Stimulated activated CD4-positive, alpha-beta T cell treated with anti-CD3 and anti-CD28 coated beads, Interleukin-2, amount 100 ng/mL, for 24 hours (primary cell): ENCODE data around the gene GBE1.
"Not testable (repeated sequence)": the region's sequence is repeated elsewhere in the genome, so short reads cannot be mapped to it uniquely, and the experiment has no call there.

ENCODE experiments used
- DNase-seq, 2 donors: peaks; one replicate each; pipeline ENCODE4 v3.0.0-alpha.2; 2020

The GBE1 gene

DNA sequence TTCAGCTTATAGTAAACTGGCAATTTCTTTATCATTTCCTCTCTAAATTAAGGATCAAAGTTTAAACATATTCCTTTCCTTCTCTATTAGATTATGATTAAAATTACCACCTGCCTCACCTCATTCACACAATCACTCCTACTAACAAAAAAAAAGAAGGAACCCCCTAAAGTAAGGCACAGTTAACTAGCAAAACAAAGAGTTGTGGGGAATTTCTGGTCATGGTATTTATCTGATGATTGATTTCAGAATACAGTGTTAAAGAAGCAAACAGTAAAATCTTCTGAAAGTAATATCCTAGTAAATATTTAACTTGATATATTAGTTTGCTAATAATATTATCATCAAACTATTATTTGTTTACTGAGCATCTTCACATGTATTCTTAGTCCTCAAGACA, 8.8 kb downstream of the GBE1 start:
- no peak for DNase-seq

DNA sequence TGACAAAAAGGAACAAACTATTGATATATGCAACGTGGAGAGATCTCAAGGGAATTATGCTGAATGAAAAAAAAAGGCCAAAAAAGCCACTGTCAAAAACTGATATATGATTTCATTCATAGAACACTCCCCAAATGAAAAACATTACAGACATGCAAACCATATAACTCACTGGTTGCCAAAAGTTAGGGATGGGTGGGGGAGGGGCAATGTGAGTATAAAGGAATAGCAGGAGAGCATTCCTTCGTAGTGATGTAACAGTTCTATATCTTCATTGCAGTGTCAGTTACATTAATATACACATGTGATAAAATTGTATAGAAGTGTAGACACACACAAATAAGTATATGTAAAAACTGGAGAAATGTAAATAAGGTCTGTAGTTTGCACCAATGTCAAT, 12.2 kb downstream of the GBE1 start:
- DNase-seq: no peak

DNA sequence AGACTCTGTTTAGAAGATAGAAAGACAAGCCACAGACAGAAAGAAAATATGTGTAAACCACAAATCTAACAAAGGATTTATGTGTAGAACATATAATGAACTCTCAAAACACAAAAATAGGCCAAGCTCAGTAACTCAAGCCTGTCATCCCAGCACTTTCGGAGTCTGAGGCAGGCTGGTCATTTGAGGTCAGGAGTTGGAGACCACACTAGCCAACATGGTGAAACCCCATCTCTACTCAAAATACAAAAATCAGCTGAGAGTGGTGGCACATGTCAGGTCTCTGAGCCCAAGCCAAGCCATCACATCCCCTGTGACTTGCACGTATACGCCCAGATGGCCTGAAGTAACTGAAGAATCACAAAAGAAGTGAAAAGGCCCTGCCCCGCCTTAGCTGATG, 14.2 kb downstream of the GBE1 start:
- DNase-seq: not testable (repeated sequence)

GRCh38 chr3:81744366-81744765, 17.1 kb downstream of the GBE1 start:
- DNase-seq: no peak

DNA sequence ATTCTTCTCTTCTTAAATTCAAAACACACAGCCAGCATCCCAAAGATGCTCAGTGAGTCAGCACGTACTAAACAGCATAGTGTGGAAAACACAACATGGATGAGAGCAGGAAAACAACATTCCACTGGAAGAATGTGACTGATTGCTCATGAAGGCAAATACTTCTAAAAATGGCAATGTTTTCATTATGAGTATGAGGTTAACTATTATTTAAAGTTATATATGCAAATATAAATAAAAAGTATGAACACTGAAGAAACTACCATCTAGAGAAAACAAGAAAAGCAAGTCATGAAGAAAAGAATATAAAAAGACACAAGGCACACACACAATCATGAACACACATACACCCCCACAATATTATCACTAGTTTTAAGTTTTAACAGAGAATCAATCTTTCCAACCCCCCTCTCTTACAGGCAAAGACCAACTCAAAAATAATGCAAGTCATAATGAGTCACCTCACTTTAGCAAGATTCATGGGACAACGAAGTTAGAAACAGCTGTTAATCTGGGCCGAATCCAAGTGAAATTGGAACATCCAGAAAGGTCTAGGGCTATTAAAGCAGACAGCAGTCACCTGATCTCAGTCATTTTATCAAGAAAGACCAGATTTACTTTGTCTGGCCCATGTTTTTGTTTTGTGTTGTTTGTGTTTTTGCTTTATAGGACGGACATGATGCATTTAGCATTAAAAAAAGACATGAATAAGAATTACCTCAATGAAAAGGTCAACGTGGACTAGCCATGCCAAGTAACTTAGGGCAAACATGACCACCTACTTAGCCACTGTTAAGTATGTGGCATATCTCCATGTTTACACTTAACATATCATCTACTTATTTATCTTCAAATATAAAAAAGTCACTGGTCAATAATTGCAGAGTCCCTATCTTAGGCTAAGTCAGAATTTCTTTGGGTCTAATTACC, 18.1 kb downstream of the GBE1 start:
- no peak for DNase-seq

DNA sequence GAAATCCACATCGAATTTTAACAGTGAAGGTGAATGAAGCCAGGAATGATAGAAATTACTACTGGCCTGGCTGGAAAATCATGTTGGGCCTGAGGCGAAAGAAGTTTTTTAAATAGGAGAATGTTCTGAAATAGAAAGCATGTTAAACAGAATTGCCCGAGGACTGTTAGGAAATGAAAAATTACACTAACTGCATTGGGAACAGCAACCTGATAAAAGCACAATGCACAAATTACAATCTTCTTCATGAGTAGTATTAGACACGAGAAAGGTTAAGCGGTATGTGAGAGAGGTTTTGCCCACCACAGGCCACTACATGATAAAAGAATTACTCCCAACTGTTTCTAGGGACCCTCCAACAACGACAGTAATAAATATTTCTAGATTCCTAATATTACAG, 18.9 kb downstream of the GBE1 start:
- DNase-seq: no peak

DNA sequence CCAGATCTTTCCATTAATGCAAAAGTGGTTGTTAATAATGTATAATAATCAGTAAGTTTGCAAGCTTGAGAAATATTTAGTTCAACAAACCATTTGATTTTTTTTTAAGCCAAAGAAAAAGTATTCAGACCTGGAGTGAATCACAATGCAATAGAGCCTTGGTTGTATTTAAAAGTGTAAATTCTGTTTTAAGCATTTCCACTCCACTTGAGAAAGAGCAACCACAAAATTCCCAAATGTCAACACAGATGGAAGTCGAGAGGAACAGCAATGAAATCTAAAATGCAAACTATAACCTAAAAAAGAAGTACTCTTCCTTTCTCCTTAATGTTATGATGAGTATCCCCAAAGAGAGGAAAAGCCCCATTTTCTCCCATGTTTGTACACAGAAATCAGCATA, 20.2 kb downstream of the GBE1 start:
- DNase-seq: no peak

- no peak for DNase-seq
Observed at GRCh38 chr3:81740731-81741130, 20.7 kb downstream of the GBE1 start.

DNA sequence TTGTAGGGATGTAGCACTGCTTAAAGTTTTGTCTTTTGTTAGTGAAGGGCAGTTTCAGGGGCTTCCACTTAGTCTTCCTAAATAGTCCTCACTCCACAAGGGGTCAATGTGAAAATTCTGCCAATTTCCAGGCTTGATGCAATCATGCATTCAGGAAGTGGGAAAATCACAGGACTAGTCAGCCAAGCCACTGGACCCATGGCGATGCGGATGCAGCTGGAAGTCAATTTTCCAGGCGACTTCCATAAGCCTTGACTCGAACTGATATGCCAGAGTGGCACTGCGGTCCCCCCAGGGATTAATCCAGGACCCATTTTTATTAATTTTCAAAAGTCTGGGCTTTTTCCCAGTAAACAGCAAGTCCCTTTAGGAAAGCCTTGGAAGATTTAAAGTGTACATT, 26.1 kb downstream of the GBE1 start:
- no peak for DNase-seq

GRCh38 chr3:81734742-81735141, 26.7 kb downstream of the GBE1 start:
- no peak for DNase-seq

DNA sequence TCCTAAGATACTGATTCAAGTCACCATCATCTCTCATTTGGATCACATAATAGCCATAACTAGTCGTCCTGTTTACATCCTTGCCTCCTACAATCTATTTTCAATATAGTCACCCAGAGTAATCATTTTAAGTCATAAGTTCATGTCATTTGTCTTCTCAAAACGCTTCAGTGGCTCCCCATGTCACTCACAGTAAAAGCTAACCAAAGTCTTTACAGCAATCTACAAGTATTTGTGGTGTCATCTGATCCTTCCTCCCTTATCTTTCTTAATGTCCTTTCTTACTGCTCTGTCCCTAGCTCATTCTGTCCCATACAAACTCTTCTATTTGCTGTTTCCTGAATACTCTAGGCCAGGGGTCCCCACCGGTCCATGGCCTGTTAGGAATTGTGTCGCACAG, 28.8 kb downstream of the GBE1 start:
- no peak for DNase-seq

DNA sequence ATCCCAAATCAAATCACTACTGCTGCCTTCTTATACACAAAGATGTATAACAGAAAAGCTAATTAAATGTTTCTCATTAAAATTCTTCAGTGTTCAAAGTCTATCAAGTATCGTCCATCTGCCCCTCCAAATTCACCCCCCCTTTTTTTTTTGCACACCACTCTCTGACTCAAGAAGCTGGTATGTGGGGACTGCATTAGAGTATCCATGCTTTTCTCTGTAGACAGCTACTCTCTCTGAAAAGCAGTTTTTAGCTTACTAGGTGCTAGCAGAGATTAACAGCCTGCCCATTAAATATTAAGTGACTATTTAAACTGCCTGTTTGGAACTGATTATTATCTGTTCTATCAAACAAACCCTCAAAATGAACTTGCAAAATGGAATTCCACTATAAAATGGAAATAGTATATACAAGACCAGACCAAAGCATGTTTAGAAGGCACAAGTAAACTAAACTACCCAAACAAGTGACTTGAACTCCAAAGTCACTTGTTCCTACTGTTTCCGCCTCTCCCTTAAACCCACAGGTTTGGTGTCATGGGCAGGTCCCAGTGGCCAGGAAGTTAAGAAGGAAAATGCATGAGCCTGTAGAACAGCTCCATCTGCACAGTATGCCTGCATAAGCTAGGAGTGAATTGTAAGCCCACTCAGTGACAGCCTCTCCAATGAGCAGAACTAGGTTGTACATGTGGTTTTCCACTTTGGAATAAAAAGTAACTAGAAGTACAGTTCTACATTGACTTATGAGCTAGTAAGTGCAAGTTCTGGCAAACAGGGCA, 32.5 kb downstream of the GBE1 start:
- no peak for DNase-seq

DNA sequence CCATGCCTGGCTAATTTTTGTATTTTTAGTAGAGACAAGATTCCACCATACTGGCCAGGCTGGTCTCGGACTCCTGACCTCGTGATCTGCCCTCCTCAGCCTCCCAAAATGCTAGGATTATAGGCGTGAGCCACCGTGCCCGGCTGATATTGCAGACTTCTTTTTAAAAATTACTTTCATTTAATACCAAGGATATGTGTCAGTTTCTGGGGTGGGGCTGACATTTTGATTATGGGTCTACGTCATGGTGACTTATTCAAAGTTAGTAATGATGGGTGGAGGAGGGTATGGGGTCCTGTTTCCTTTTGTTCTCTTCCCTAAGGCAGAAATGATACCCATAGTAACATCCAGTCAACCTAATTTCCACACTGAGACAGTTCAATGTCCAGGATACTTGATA, 34.7 kb downstream of the GBE1 start:
- DNase-seq: no peak

- no peak for DNase-seq
Observed at GRCh38 chr3:81726132-81726531, 35.3 kb downstream of the GBE1 start.

DNA sequence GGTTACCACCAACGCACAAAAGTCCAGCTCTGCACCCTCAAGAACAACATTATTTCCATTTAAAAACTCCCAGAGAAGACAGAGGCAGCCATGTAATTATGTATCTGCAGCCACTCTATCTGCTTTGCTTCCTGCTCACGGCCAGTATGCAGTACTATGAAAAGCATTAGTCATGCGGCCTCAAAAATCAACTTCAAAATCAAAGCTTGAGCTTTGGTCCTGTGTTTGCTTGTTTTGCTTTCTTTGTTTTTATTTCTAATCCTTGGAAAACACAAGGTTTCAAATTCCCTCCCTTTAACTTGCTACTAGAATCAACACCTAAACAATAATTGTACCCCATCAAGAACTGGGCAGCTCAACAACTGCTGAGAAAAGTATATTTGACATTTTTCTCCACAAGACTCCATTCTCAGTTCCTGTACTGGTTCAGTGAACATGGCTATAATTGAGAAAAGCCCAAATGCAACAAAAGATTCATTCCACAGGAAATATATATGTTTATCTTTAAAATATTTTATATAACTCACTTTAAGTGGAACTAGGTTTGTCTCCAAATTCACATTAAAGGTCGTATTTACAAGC, 37.6 kb downstream of the GBE1 start:
- DNase-seq: no peak

GRCh38 chr3:81718311-81718710, 43.1 kb downstream of the GBE1 start:
- DNase-seq: no peak

GRCh38 chr3:81716870-81717509, 44.5 kb downstream of the GBE1 start:
- DNase-seq: no peak

GRCh38 chr3:81713031-81713430, 48.4 kb downstream of the GBE1 start:
- no peak for DNase-seq

GRCh38 chr3:81709606-81710005, 51.8 kb downstream of the GBE1 start:
- no peak for DNase-seq

- DNase-seq: no peak
Observed at GRCh38 chr3:81707996-81708395, 53.4 kb downstream of the GBE1 start.

- no peak for DNase-seq
Observed at GRCh38 chr3:81702126-81702525, 59.3 kb downstream of the GBE1 start.

- no peak for DNase-seq
Observed at GRCh38 chr3:81699536-81700320, 61.7 kb downstream of the GBE1 start.
